SK-N-SH (cell line): Measurements from ENCODE around the gene CCDC40.

Experiments used
- EZH2phosphoT487 ChIP-seq: fragments of 200-600 bp; sonication (generic); IDR thresholded peaks from 2 replicates; pipeline ENCODE4 v1.6.1; 2017; ENCODE audit warnings: low read depth, mixed run types, mild to moderate bottlenecking, antibody characterized with exemption, moderate library complexity, borderline replicate concordance
- RAD21 ChIP-seq: IDR thresholded peaks from 2 replicates; pipeline ENCODE4 v1.6.1; 2012; ENCODE audit warnings: mild to moderate bottlenecking, low read length

GRCh38 chr17:80010283-80010858 is 26.1 kb upstream of the CCDC40 start:
- no peak for TF ChIP-seq RAD21
- no peak for TF ChIP-seq EZH2phosphoT487
